Measurements from ENCODE around the gene ITGB1BP1.

Gene ITGB1BP1, protein sequence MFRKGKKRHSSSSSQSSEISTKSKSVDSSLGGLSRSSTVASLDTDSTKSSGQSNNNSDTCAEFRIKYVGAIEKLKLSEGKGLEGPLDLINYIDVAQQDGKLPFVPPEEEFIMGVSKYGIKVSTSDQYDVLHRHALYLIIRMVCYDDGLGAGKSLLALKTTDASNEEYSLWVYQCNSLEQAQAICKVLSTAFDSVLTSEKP

DNA sequence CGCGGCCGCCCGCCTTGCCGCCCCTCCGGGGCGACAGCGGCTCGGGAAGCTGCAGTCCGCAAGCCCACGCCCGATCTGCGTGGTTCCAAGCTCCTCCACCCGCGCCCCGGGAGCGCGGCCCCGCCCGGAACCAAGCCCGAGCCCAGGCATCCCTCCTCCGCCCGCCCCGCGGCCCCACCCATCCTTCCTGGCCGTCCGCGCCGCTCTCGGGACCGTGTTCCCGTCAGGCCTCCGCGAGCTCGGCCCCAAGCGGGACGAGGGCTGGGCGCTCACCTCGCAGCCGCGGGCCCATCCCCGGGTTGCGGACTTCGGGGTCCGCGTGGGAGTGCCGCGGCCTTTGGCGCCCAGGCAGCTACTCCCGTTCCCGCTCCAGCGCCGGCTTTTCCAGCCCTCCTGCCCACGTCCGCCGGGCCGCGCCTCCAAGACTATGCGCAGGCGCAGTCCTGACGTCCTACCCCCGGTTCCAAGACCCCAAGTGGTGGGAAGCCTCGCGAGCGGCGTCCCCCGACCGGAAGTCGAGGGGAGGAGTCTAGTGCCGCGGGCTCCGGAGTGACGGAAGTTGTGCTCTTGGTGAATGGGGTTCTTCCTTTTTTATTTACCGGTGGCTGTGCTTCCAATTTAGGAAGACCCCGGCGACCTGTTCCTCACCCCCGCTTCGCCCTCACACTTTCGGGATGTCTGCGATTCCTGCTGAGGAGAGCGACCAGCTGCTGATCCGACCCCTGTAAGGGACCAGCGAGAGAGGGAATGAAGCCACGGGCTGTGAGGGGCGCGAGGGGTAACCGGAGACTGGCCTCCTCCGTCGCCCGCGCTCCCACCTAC lies at the start of gene ITGB1BP1, which contains the start of gene CPSF3:
ITGB1BP1 (minus strand) TSS at position 429 of the 822 bp plus-strand sequence. CDS start 4,831 bp downstream, outside the sequence.
CPSF3 (plus strand) TSS at position 555 of the 822 bp plus-strand sequence; CDS start at position 675, 120 bp downstream.
- Histone ChIP-seq H3K9ac (ENCODE audit: low read length) (peak within 1 kb of the TSS; percentile 93), H3K36me3 (ENCODE audit: control insufficient read depth, insufficient read depth, low read length) (0 out of 2 replicates have a peak, but pooled peaks cover 3% of the 10 kb centered on the region), H3K27me3 (ENCODE audit: control insufficient read depth, insufficient read depth, low read length) (peaks cover 7% of the 10 kb centered on the region; the same call in 1 of the 2 replicates), H3K9me3 (ENCODE audit: control insufficient read depth, insufficient read depth, low read depth, low read length) (no peaks in the 10 kb centered on the region), H3K4me1 (ENCODE audit: control insufficient read depth, insufficient read depth, low read length) (peaks cover 20% of the 10 kb centered on the region), H3K27ac (ENCODE audit: low read depth, low read length) (peak within 1 kb of the TSS; percentile 70), H3K4me3 (ENCODE audit: low read depth, low read length) (peak within 1 kb of the TSS; percentile 98)

DNA sequence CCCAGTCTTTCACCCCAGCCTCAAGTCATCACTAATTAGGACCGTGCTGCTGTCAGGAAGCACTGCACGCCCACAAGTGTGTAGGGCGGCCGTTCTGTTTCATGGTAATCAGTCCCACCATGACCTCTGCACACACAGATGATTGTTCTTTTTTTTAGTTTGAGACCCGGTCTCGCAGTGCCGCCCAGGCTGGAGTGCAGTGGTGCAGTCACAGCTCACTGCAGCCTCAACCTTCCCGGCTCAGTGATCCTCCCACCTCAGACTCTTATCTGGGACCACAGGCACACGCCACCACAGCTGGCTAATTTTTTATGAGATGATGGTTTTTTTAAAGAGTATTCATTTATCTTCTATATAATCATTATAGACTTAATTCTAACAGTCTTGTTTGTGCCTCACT lies 49.2 kb upstream of the ITGB1BP1 start:
- H3K4me3 ChIP-seq (ENCODE audit: low read depth, low read length), result no peak overlapping the region
- no peaks in the 10 kb centered on the region for H3K9me3 ChIP-seq (ENCODE audit: control insufficient read depth, insufficient read depth, low read depth, low read length)
- H3K27ac ChIP-seq (ENCODE audit: low read depth, low read length), result no peak overlapping the region
- peaks cover 43% of the 10 kb centered on the region for H3K36me3 ChIP-seq (ENCODE audit: control insufficient read depth, insufficient read depth, low read length)
- H3K9ac ChIP-seq (ENCODE audit: low read length), result no peak overlapping the region
- no peaks in the 10 kb centered on the region; the same call in 1 of the 2 replicates for H3K27me3 ChIP-seq (ENCODE audit: control insufficient read depth, insufficient read depth, low read length)
- H3K4me1 ChIP-seq (ENCODE audit: control insufficient read depth, insufficient read depth, low read length), result peaks cover 10% of the 10 kb centered on the region

DNA sequence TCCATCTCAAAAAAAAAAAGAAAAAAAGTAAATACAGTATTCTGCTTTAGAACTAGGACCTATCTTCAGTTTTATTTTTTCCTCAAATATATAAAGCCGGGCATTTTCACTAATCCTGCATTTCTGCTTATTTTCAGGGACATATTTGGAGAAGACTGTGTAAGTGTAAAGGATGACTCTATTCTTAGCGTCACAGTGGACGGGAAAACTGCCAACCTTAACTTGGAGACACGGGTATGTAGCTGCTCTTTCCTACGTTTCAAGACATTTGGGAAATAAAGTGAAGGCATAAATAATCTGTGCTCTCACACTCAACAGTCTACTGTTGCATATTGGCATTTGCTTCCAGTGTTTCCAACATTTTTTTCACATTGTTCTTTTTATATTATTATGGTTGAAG lies 47.9 kb upstream of the ITGB1BP1 start:
- peaks cover 5% of the 10 kb centered on the region for H3K4me1 ChIP-seq (ENCODE audit: control insufficient read depth, insufficient read depth, low read length)
- no peaks in the 10 kb centered on the region; the same call in 1 of the 2 replicates for H3K27me3 ChIP-seq (ENCODE audit: control insufficient read depth, insufficient read depth, low read length)
- no peak overlapping the region for H3K27ac ChIP-seq (ENCODE audit: low read depth, low read length)
- peaks cover 49% of the 10 kb centered on the region for H3K36me3 ChIP-seq (ENCODE audit: control insufficient read depth, insufficient read depth, low read length)
- H3K4me3 ChIP-seq (ENCODE audit: low read depth, low read length), result no peak overlapping the region
- no peaks in the 10 kb centered on the region for H3K9me3 ChIP-seq (ENCODE audit: control insufficient read depth, insufficient read depth, low read depth, low read length)
- no peak overlapping the region for H3K9ac ChIP-seq (ENCODE audit: low read length)

DNA sequence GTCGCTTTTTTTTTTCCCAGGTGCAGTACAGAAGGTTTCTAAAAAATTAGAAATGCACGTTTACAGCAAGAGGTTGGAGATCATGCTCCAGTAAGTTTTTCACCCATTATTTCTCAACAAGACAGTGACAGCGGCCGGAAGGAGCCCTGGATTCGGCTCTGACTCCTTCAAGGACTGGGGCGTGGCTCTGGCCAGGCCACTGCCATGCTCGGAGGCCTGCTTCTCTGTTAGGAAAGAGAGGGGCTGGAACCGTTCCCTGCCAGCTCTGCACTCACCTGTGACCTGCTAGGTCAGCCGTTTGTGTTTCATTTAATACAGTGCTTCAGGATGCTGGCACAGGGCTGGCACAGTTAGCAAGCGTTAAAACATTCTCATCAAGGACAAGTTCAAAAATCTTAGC lies 44.4 kb upstream of the ITGB1BP1 start:
- H3K4me1 ChIP-seq (ENCODE audit: control insufficient read depth, insufficient read depth, low read length), result no peaks in the 10 kb centered on the region
- H3K4me3 ChIP-seq (ENCODE audit: low read depth, low read length), result no peak overlapping the region
- H3K36me3 ChIP-seq (ENCODE audit: control insufficient read depth, insufficient read depth, low read length), result peaks cover 75% of the 10 kb centered on the region
- no peaks in the 10 kb centered on the region for H3K9me3 ChIP-seq (ENCODE audit: control insufficient read depth, insufficient read depth, low read depth, low read length)
- H3K27me3 ChIP-seq (ENCODE audit: control insufficient read depth, insufficient read depth, low read length), result no peaks in the 10 kb centered on the region
- H3K9ac ChIP-seq (ENCODE audit: low read length), result no peak overlapping the region
- H3K27ac ChIP-seq (ENCODE audit: low read depth, low read length), result no peak overlapping the region

DNA sequence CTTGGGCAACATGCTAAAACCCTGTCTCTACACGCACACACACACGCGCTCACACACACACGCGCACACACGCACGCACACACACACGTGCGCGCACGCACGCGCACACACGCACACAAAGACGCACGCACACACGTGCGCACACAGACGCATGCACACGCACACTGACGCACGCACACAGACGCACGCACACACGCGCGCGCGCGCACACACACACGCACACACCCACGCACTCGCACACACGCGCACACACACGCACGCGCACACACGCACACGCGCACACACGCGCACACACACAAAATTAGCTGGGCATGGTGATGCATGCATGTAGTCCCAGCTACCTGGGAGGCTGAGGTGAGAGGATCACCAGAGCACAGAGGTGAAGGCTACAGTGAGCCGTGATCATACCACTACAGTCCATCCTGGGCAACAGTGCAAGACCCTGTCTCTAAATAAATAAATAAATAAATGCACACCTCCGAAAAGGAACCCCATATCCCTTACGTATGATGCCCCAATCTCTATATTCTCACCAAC lies 42.9 kb upstream of the ITGB1BP1 start:
- no peaks in the 10 kb centered on the region for H3K4me1 ChIP-seq (ENCODE audit: control insufficient read depth, insufficient read depth, low read length)
- H3K36me3 ChIP-seq (ENCODE audit: control insufficient read depth, insufficient read depth, low read length), result peaks cover 68% of the 10 kb centered on the region
- no peak overlapping the region for H3K27ac ChIP-seq (ENCODE audit: low read depth, low read length)
- H3K9me3 ChIP-seq (ENCODE audit: control insufficient read depth, insufficient read depth, low read depth, low read length), result no peaks in the 10 kb centered on the region
- H3K9ac ChIP-seq (ENCODE audit: low read length), result no peak overlapping the region
- H3K4me3 ChIP-seq (ENCODE audit: low read depth, low read length), result no peak overlapping the region
- no peaks in the 10 kb centered on the region for H3K27me3 ChIP-seq (ENCODE audit: control insufficient read depth, insufficient read depth, low read length)

DNA sequence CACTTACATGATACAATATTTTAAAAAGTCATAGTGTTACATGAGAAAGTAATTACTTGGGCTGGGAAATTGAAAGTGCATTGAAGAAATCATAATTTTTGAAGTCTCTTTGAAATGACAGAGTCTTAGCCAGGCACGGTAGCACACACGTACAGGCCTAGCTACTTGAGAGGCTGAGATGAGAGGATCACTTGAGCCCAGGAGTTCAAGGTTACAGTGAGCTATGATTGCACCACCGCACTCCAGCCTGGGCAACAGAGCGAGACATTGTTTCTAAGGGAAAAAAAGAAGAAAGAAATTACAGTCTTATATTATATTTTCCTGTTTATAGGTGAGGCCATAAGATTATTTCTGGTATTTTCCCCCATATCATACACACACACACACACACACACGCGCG lies 41.8 kb upstream of the ITGB1BP1 start:
- Histone ChIP-seq H3K36me3 (ENCODE audit: control insufficient read depth, insufficient read depth, low read length) (peaks cover 69% of the 10 kb centered on the region), H3K27me3 (ENCODE audit: control insufficient read depth, insufficient read depth, low read length) (no peaks in the 10 kb centered on the region), H3K9ac (ENCODE audit: low read length) (no peak overlapping the region), H3K27ac (ENCODE audit: low read depth, low read length) (no peak overlapping the region), H3K9me3 (ENCODE audit: control insufficient read depth, insufficient read depth, low read depth, low read length) (no peaks in the 10 kb centered on the region), H3K4me1 (ENCODE audit: control insufficient read depth, insufficient read depth, low read length) (no peaks in the 10 kb centered on the region), H3K4me3 (ENCODE audit: low read depth, low read length) (no peak overlapping the region)

DNA sequence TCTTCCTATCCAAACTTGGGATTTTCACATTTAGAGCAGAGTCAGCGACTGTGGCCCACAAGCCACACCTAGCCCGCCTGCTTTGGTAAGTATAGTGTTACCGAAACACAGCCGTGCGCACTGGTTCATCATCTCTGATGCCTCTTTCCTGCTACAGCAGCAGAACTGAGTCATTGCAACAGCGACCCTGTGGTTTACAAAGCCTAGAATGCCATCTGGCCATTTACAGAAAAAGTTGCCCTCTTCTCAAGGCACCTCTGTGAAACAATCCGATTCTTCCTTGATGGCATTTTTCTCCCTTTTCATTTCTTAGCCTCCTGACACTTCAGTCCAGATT lies 40.3 kb upstream of the ITGB1BP1 start:
- Histone ChIP-seq H3K9me3 (ENCODE audit: control insufficient read depth, insufficient read depth, low read depth, low read length) (no peaks in the 10 kb centered on the region), H3K4me1 (ENCODE audit: control insufficient read depth, insufficient read depth, low read length) (no peaks in the 10 kb centered on the region), H3K27ac (ENCODE audit: low read depth, low read length) (no peak overlapping the region), H3K4me3 (ENCODE audit: low read depth, low read length) (no peak overlapping the region), H3K9ac (ENCODE audit: low read length) (no peak overlapping the region), H3K36me3 (ENCODE audit: control insufficient read depth, insufficient read depth, low read length) (peaks cover 68% of the 10 kb centered on the region), H3K27me3 (ENCODE audit: control insufficient read depth, insufficient read depth, low read length) (no peaks in the 10 kb centered on the region)

DNA sequence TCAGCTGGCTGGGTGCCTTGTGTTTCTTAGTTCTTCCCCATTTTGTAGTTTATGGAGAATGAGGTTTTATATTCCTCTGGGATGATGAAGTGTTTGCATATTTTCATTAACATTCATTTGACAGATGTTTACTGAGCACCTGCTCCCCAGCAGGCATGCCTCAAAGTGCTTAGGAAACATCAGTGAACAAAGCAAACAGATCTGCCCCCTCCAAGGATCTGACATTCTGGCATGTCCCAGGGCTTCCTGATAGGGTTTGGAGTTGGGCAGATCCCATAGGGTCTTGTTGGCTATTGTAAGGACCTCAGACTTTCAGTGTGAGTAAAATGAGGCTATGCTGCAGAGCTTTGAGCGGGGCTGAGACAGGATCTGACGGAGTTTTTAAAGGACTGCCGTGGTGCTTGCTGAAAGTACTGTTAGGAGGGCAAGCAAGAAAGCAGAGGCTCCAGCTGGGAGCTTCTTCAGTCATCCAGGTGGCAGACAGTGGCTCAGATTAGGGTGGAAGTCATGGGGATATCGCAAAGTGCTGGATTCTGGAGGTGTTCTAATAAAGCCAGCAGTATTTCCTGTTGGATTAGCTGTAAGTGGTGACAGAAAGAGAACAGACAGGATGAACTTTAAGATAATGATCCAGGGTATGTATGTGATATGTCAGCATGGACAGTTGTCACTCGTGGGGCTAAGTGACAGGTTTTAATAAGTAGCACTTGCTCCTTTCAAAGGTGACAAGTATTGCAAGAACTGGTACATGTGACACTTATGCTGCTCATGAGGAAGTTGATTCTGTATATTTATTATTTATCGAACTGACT lies 39.8 kb upstream of the ITGB1BP1 start:
- Histone ChIP-seq H3K9me3 (ENCODE audit: control insufficient read depth, insufficient read depth, low read depth, low read length) (no peaks in the 10 kb centered on the region), H3K9ac (ENCODE audit: low read length) (no peak overlapping the region), H3K4me3 (ENCODE audit: low read depth, low read length) (no peak overlapping the region), H3K36me3 (ENCODE audit: control insufficient read depth, insufficient read depth, low read length) (peaks cover 73% of the 10 kb centered on the region), H3K27ac (ENCODE audit: low read depth, low read length) (no peak overlapping the region), H3K27me3 (ENCODE audit: control insufficient read depth, insufficient read depth, low read length) (no peaks in the 10 kb centered on the region), H3K4me1 (ENCODE audit: control insufficient read depth, insufficient read depth, low read length) (no peaks in the 10 kb centered on the region)

DNA sequence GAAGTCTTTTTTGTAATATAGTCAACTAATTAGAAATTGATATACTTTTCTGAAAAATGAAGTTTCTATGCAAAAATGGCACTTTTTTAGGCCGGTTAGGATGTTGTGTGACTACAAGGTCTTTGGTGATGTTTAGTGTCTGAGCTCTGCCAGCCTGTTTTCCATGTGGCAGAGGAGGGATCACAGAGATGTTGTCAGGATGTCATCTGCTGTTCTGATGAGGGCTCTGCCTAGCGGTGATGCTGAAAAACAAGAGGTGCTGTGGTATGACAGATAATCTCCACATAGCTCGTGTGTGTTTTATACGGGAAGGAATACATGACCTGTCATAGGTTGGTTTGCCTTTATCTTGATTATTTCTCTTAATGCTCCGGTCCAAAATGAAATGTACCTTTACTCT lies 39.0 kb upstream of the ITGB1BP1 start:
- Histone ChIP-seq H3K36me3 (ENCODE audit: control insufficient read depth, insufficient read depth, low read length) (peaks cover 74% of the 10 kb centered on the region), H3K27me3 (ENCODE audit: control insufficient read depth, insufficient read depth, low read length) (no peaks in the 10 kb centered on the region), H3K27ac (ENCODE audit: low read depth, low read length) (no peak overlapping the region), H3K9ac (ENCODE audit: low read length) (no peak overlapping the region), H3K9me3 (ENCODE audit: control insufficient read depth, insufficient read depth, low read depth, low read length) (no peaks in the 10 kb centered on the region), H3K4me1 (ENCODE audit: control insufficient read depth, insufficient read depth, low read length) (no peaks in the 10 kb centered on the region), H3K4me3 (ENCODE audit: low read depth, low read length) (no peak overlapping the region)

DNA sequence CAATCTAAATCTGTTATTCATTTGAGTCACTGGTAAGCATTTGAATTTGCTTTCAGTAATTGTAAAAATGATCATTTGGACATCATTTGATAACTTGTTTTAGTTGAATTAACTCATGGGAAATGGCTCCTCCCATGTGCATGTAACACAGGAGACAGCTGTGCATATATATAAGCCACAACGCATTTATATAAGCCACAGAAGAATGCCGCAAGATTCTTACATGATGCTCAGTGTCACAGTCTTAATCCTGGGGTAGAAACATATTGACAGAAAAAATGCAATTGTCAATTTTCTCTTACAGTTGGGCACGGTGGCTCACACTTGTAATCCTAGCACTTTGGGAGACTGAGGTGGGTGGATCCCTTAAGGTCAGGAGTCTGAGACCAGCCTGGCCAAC lies 37.8 kb upstream of the ITGB1BP1 start:
- H3K27me3 ChIP-seq (ENCODE audit: control insufficient read depth, insufficient read depth, low read length), result no peaks in the 10 kb centered on the region
- peaks cover 81% of the 10 kb centered on the region for H3K36me3 ChIP-seq (ENCODE audit: control insufficient read depth, insufficient read depth, low read length)
- no peak overlapping the region for H3K9ac ChIP-seq (ENCODE audit: low read length)
- no peak overlapping the region for H3K4me3 ChIP-seq (ENCODE audit: low read depth, low read length)
- H3K4me1 ChIP-seq (ENCODE audit: control insufficient read depth, insufficient read depth, low read length), result no peaks in the 10 kb centered on the region
- no peaks in the 10 kb centered on the region for H3K9me3 ChIP-seq (ENCODE audit: control insufficient read depth, insufficient read depth, low read depth, low read length)
- H3K27ac ChIP-seq (ENCODE audit: low read depth, low read length), result no peak overlapping the region
